GM19238 (cell line): ENCODE measurements around the gene STMN3.

Experiments used
- DNase-seq: peaks from one replicate; pipeline ENCODE4 v3.0.0; 2011; ENCODE audit warnings: low spot score; ENCODE audit not compliant: insufficient read length

STMN3 gene

GRCh38 chr20:63590218-63591146 lies 62.7 kb downstream of the STMN3 start:
- DNase-seq, result no peak
